Lower leg skin (tissue), 3 donors: ENCODE data around the gene GRIK5.

Experiments used
- POLR2A ChIP-seq, 2 donors: fragments of 450-650 bp; IDR thresholded peaks; one replicate each; pipeline ENCODE4 v1.6.1; 2016 to 2017; ENCODE audit warnings: antibody characterized with exemption in 2 of 2, mild to moderate bottlenecking in 1 of 2, moderate library complexity in 1 of 2
- TF ChIP-seq, protein P1 (sequence below), 3 donors: fragments of 450-650 bp; IDR thresholded peaks; one replicate each; pipeline ENCODE4 v1.5.1; 2016; ENCODE audit warnings: antibody characterized with exemption in 3 of 3, mild to moderate bottlenecking in 3 of 3, moderate library complexity in 2 of 3

DNA sequence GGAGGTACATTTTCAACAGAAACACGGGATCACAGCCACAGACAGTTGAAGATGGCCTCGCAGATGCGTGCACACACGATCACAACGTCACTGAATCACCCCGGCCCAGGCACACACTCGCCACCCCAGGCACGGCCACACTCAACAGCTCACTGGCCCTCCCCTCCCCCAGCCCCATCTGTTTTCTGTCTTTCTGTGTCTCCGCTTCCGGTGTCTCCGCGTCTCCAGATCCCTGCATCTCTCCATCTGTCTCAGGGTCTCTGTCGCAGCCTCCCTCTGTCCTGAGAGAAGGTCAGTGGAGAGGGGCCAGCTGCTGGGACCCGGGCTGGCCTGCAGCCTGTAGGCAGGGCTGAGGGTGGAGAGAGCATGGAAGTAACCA is 72.2 kb downstream of the GRIK5 start:
- TF ChIP-seq, protein P1, sequence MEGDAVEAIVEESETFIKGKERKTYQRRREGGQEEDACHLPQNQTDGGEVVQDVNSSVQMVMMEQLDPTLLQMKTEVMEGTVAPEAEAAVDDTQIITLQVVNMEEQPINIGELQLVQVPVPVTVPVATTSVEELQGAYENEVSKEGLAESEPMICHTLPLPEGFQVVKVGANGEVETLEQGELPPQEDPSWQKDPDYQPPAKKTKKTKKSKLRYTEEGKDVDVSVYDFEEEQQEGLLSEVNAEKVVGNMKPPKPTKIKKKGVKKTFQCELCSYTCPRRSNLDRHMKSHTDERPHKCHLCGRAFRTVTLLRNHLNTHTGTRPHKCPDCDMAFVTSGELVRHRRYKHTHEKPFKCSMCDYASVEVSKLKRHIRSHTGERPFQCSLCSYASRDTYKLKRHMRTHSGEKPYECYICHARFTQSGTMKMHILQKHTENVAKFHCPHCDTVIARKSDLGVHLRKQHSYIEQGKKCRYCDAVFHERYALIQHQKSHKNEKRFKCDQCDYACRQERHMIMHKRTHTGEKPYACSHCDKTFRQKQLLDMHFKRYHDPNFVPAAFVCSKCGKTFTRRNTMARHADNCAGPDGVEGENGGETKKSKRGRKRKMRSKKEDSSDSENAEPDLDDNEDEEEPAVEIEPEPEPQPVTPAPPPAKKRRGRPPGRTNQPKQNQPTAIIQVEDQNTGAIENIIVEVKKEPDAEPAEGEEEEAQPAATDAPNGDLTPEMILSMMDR (IDR thresholded peaks at IDR 0.05) = no peak
- no peak for TF ChIP-seq POLR2A (IDR thresholded peaks at IDR 0.05)
